Cardiac fibroblast (primary cell): Measurements from ENCODE around the gene SMIM35.

Experiments used
- DNase-seq, 2 donors: peaks; one replicate each; pipeline versions ENCODE4 v3.0.0 to v3.0.0-alpha.2; 2010; ENCODE audit warnings: low read depth in 2 of 2
- H3K4me3 ChIP-seq, 2 donors: replicated peaks in 1 of 2; 1 replicate in 1 of 2; 2 replicates in 1 of 2; pipeline ENCODE4 v1.5.1; 2011; ENCODE audit warnings: low read depth in 2 of 2, low read length in 2 of 2, mild to moderate bottlenecking in 2 of 2, moderate library complexity in 1 of 2
- CTCF ChIP-seq: IDR thresholded peaks from one replicate; pipeline ENCODE4 v1.5.1; 2011; ENCODE audit warnings: low read depth, mild to moderate bottlenecking, low read length, inconsistent platforms

SMIM35 gene

GRCh38 chr11:117972044-117972443 lies 114.7 kb downstream of the SMIM35 start:
- no peak for TF ChIP-seq CTCF
- no peak for DNase-seq
- H3K4me3 ChIP-seq = no peak overlapping the region

GRCh38 chr11:117970400-117971024 lies 116.3 kb downstream of the SMIM35 start:
- DNase-seq = no peak
- no peak overlapping the region for H3K4me3 ChIP-seq
- no peak for TF ChIP-seq CTCF

GRCh38 chr11:117969160-117969991 lies 117.4 kb downstream of the SMIM35 start:
- DNase-seq = no peak
- no peak overlapping the region for H3K4me3 ChIP-seq
- TF ChIP-seq CTCF = no peak

- DNase-seq = no peak
- no peak for TF ChIP-seq CTCF
- H3K4me3 ChIP-seq = no peak overlapping the region
Observed at GRCh38 chr11:117966908-117967307, 119.9 kb downstream of the SMIM35 start.

GRCh38 chr11:117962826-117963225 lies 123.9 kb downstream of the SMIM35 start:
- TF ChIP-seq CTCF = no peak
- DNase-seq = no peak
- H3K4me3 ChIP-seq = no peak overlapping the region

- no peak overlapping the region for H3K4me3 ChIP-seq
- no peak for TF ChIP-seq CTCF
- DNase-seq = no peak
Observed at GRCh38 chr11:117961896-117962295, 124.9 kb downstream of the SMIM35 start.
